CD4-positive, alpha-beta T cell (primary cell): ENCODE data around the gene CBX2. TPM values are rescaled to one million over a fixed set of nuclear protein-coding genes. Genes with fewer than 3 reads are reported as not detected.

Experiments
- ATAC-seq: fragments of 200-7000 bp; cut with Tn5 transposase; one replicate; pipeline ENCODE4 v1.10.0; 2022; ENCODE audit warnings: mild to moderate bottlenecking; ENCODE audit not compliant: poor library complexity
- CTCF ChIA-PET: fragments of 350-600 bp; sonication (Branson Sonifier 250); formaldehyde crosslinking; loops from one replicate; lab custom pipeline; 2021; ENCODE audit warnings: antibody characterized with exemption, inconsistent platforms; lab: Charles Lee
- POLR2A ChIA-PET: fragments of 350-600 bp; sonication (Branson Sonifier 250); formaldehyde crosslinking; loops from one replicate; lab custom pipeline; 2021; ENCODE audit warnings: antibody characterized with exemption, inconsistent platforms; lab: Charles Lee
- DNase-seq, 14 experiments: peaks; one replicate each; pipeline ENCODE4 v3.0.0-alpha.2; 2013 to 2020; ENCODE audit warnings: mixed read lengths in 2 of 14
- H3K27ac ChIP-seq, 2 donors: one replicate each; pipeline versions ENCODE4 v1.5.1 to v1.7.0; 2013; ENCODE audit warnings: low read length in 2 of 2, low read depth in 1 of 2, mild to moderate bottlenecking in 1 of 2
- H3K27me3 ChIP-seq, 2 experiments: 1 replicate in 1 of 2; 2 replicates in 1 of 2; pipeline versions ENCODE4 v1.6.1 to v1.7.0; 2013; ENCODE audit warnings: low read length in 2 of 2, control low read depth in 1 of 2, mild to moderate bottlenecking in 1 of 2, moderate library complexity in 1 of 2; ENCODE audit not compliant: insufficient read depth in 2 of 2, control insufficient read depth in 1 of 2
- H3K36me3 ChIP-seq: one replicate; pipeline ENCODE4 v1.6.1; 2013; ENCODE audit warnings: low read length, control low read depth; ENCODE audit not compliant: insufficient read depth
- H3K4me1 ChIP-seq: one replicate; pipeline ENCODE4 v1.6.1; 2013; ENCODE audit warnings: low read length, control low read depth; ENCODE audit not compliant: insufficient read depth
- H3K4me3 ChIP-seq: one replicate; pipeline ENCODE4 v1.5.1; 2013; ENCODE audit warnings: mild to moderate bottlenecking, low read length, moderate library complexity
- H3K9me3 ChIP-seq, 2 experiments: 1 replicate in 1 of 2; 2 replicates in 1 of 2; pipeline versions ENCODE4 v1.6.1 to v1.7.0; 2013; ENCODE audit warnings: low read length in 2 of 2, mild to moderate bottlenecking in 2 of 2, control low read depth in 1 of 2, moderate library complexity in 1 of 2; ENCODE audit not compliant: control insufficient read depth in 1 of 2, insufficient read depth in 1 of 2
- H3K27ac Mint-ChIP-seq: one replicate; pipeline ENCODE4 v1.8.0; 2020; ENCODE audit warnings: mixed read lengths
- H3K27me3 Mint-ChIP-seq: one replicate; pipeline ENCODE4 v1.8.0; 2021; ENCODE audit warnings: mixed read lengths
- H3K36me3 Mint-ChIP-seq: one replicate; pipeline ENCODE4 v1.8.0; 2021; ENCODE audit warnings: low read depth, mixed read lengths
- H3K4me1 Mint-ChIP-seq: one replicate; pipeline ENCODE4 v1.8.0; 2021; ENCODE audit warnings: low read depth, mixed read lengths
- H3K4me3 Mint-ChIP-seq: one replicate; pipeline ENCODE4 v1.8.0; 2020; ENCODE audit warnings: mild to moderate bottlenecking, mixed read lengths
- H3K9me3 Mint-ChIP-seq: one replicate; pipeline ENCODE4 v1.8.0; 2020; ENCODE audit warnings: mixed read lengths
- CTCF ChIP-seq: fragments of 200-600 bp; IDR thresholded peaks from one replicate; pipeline ENCODE4 v1.8.0; 2022; ENCODE audit warnings: antibody characterized with exemption, mild to moderate bottlenecking
- intact Hi-C, 2 experiments: fragments of 100-400 bp; cut with DNase I in 1 of 2; cut with micrococcal nuclease in 1 of 2; formaldehyde crosslinking; loops; one replicate each; pipeline versions ENCODE4 v1.15.1 to v1.9.0; 2023 to 2025; cut with DNase I, micrococcal nuclease
- polyA plus RNA-seq, 2 donors: library from polyadenylated mRNA; unstranded; fragments of 120-200 nt; gene quantifications; one replicate each; pipeline ENCODE4 v1.2.1, GENCODE V29; 2013
- total RNA-seq, 174 experiments: library from RNA in 2 of 174; stranded (reverse) in 2 of 174; gene quantifications; one replicate each; pipeline ENCODE4 v1.2.3 and lab custom pipeline; 2021 to 2026

Gene CBX2
- under 1 TPM in 1 of 2 experiments, not detected in 1; 0.31 TPM for total RNA-seq
- polyA plus RNA-seq (2013, experiment 1 of 2) = 0.42 TPM
- polyA plus RNA-seq (2013, experiment 2 of 2) = 0.39 TPM
- total RNA-seq (lab: John Stamatoyannopoulos, UW) = 0 to 8.7 (median 1.0) reads per million in 172 experiments

GRCh38 chr17:79777894-79778503 lies at the start of gene CBX2:
Gene CBX2, plus strand, starts transcription at chr17:79778148. Its CDS starts 88 bp downstream, at chr17:79778236.
- H3K4me1 Mint-ChIP-seq = peaks cover 27% of the 10 kb centered on the region
- ATAC-seq = peak; percentile 88
- no peaks in the 10 kb centered on the region for H3K36me3 Mint-ChIP-seq
- peaks cover 26% of the 10 kb centered on the region for H3K4me1 ChIP-seq
- H3K27me3 Mint-ChIP-seq = peaks cover 91% of the 10 kb centered on the region
- peak; percentile 58 to 93 (median 75) for DNase-seq
- peak within 1 kb of the TSS; percentile 85 for H3K4me3 Mint-ChIP-seq
- peak within 1 kb of the TSS; percentile 27 for H3K27ac Mint-ChIP-seq
- peaks cover 61 to 82% of the 10 kb centered on the region in 2 experiments for H3K27me3 ChIP-seq
- H3K9me3 ChIP-seq = peaks cover 0 to 17% of the 10 kb centered on the region in 2 experiments
- H3K36me3 ChIP-seq = no peaks in the 10 kb centered on the region
- H3K9me3 Mint-ChIP-seq = no peaks in the 10 kb centered on the region
- no peak for TF ChIP-seq CTCF
- POLR2A ChIA-PET = interaction anchor here (0.6 to 1.9 kb wide), 5 partner anchors 19 to 1648 kb away, joined by 3 to 8 read pairs (median 4); partner anchors contain the start of genes CBX8 and TMC8
- intact Hi-C loops = loop anchor here in 1 of 2 experiments (1.0 to 2.0 kb wide), 2 partner anchors 19 to 32 kb away; partner anchors contain the start of gene CBX8
- CTCF ChIA-PET = interaction anchor here (1.1 to 1.2 kb wide), 2 partner anchors 19 to 63 kb away, joined by 4 to 8 read pairs; partner anchors contain the start of gene CBX8
- no peak within 1 kb of the TSS for H3K27ac ChIP-seq
- H3K4me3 ChIP-seq = peak within 1 kb of the TSS; percentile 41

- DNase-seq (peak; percentile 70 to 94 (median 77)), ATAC-seq (peak; percentile 95)
- ChIA-PET POLR2A (interaction anchor here (1.4 kb wide), 1 partner anchor 111 kb away, joined by 7 read pairs; the partner anchor contains the start of gene CBX4), CTCF (interaction anchor here (2.1 to 2.5 kb wide), 2 partner anchors 13 to 17 kb away, joined by 7 to 11 read pairs; no protein-coding TSS in a partner anchor)
- Mint-ChIP-seq H3K36me3 (no peaks in the 10 kb centered on the region), H3K27ac (peak overlapping the region; percentile 81), H3K4me1 (peaks cover 15% of the 10 kb centered on the region), H3K9me3 (no peaks in the 10 kb centered on the region), H3K4me3 (peak overlapping the region; percentile 69), H3K27me3 (no peaks in the 10 kb centered on the region)
- Histone ChIP-seq H3K9me3 (peaks cover 0 to 4% of the 10 kb centered on the region in 2 experiments), H3K4me3 (peak overlapping the region; percentile 19), H3K27ac (no peak overlapping the region), H3K4me1 (peaks cover 29% of the 10 kb centered on the region), H3K27me3 (no peaks in the 10 kb centered on the region), H3K36me3 (no peaks in the 10 kb centered on the region)
- TF ChIP-seq CTCF = no peak
- intact Hi-C loops = no loop called here
Observed at GRCh38 chr17:79728169-79728907, 49.6 kb upstream of the CBX2 start.

DNA sequence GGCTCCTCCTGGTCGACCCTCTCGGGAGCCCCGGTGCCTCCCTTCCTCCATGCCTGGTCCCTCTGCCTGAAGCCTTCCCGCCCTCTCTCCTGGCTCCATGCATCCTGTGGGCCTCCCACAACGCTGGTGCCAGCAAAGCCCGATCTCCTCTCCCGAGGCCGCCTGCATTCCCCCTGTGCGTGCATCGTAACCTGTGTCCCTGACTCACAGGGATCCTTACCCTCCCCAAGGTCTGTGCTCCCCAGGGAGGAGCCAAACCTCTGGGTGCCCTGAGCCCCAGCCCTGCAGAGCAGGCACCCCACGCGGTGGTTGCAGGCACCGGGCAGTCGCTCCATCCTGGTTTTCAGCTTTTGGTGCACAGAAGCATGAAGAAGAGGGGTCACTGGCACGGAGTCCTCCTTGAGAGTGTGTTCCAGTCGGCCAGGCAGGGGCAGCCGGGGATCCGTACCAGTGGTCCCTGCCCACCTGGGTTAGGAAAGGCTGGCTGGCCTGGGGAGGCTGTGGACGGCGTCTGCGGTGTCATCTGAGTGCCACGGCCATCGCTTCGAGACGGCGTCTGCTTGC lies 49.0 kb upstream of the CBX2 start:
- intact Hi-C loops = no loop called here
- POLR2A ChIA-PET = interaction anchor here (1.4 kb wide), 1 partner anchor 110 kb away, joined by 7 read pairs; the partner anchor contains the start of gene CBX4
- Mint-ChIP-seq H3K27me3 (no peaks in the 10 kb centered on the region), H3K4me1 (peaks cover 15% of the 10 kb centered on the region), H3K36me3 (no peaks in the 10 kb centered on the region), H3K4me3 (no peak overlapping the region), H3K9me3 (no peaks in the 10 kb centered on the region), H3K27ac (peak overlapping the region; percentile 81)
- Histone ChIP-seq H3K4me3 (no peak overlapping the region), H3K27ac (no peak overlapping the region), H3K9me3 (peaks cover 0 to 4% of the 10 kb centered on the region in 2 experiments), H3K27me3 (no peaks in the 10 kb centered on the region), H3K4me1 (peaks cover 34% of the 10 kb centered on the region), H3K36me3 (no peaks in the 10 kb centered on the region)
- ATAC-seq = peak; percentile 12
- no peak for DNase-seq
- CTCF ChIA-PET = interaction anchor here (2.1 to 2.5 kb wide), 2 partner anchors 13 to 17 kb away, joined by 7 to 11 read pairs; no protein-coding TSS in a partner anchor
- TF ChIP-seq CTCF = no peak
